T-helper 1 cell treated with Interleukin-12 subunit alpha and Interleukin-12 subunit beta and Interleukin-4 antibody, amounts not matched to agents 30 μg/mL and 1 μg/mL, for 36 hours (primary cell): ENCODE measurements around the gene ENDOU.
A peak's percentile ranks its signal among the peaks of the same experiment; 100 is the strongest.

Experiments
- H3K27ac Mint-ChIP-seq: one replicate; pipeline ENCODE4 v1.8.0; 2021; ENCODE audit warnings: mild to moderate bottlenecking, mixed read lengths
- H3K27me3 Mint-ChIP-seq: one replicate; pipeline ENCODE4 v1.8.0; 2021; ENCODE audit warnings: low read depth, mixed read lengths
- H3K36me3 Mint-ChIP-seq: one replicate; pipeline ENCODE4 v1.8.0; 2021; ENCODE audit warnings: low read depth, mixed read lengths
- H3K4me1 Mint-ChIP-seq: one replicate; pipeline ENCODE4 v1.8.0; 2021; ENCODE audit warnings: low read depth, mixed read lengths
- H3K4me3 Mint-ChIP-seq: one replicate; pipeline ENCODE4 v1.8.0; 2021; ENCODE audit warnings: mild to moderate bottlenecking, moderate library complexity, mixed read lengths
- H3K9me3 Mint-ChIP-seq: one replicate; pipeline ENCODE4 v1.8.0; 2021; ENCODE audit warnings: mixed read lengths

ENDOU gene, protein sequence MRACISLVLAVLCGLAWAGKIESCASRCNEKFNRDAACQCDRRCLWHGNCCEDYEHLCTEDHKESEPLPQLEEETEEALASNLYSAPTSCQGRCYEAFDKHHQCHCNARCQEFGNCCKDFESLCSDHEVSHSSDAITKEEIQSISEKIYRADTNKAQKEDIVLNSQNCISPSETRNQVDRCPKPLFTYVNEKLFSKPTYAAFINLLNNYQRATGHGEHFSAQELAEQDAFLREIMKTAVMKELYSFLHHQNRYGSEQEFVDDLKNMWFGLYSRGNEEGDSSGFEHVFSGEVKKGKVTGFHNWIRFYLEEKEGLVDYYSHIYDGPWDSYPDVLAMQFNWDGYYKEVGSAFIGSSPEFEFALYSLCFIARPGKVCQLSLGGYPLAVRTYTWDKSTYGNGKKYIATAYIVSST

GRCh38 chr12:47725091-47725772 is at the start of gene ENDOU:
Gene ENDOU, minus strand, starts transcription at chr12:47725490. Its CDS starts 77 bp downstream, at chr12:47725413.
- no peak within 1 kb of the TSS for H3K27ac Mint-ChIP-seq
- H3K27me3 Mint-ChIP-seq, result no peaks in the 10 kb centered on the region
- H3K4me3 Mint-ChIP-seq, result no peak within 1 kb of the TSS
- peaks cover 23% of the 10 kb centered on the region for H3K4me1 Mint-ChIP-seq
- peaks cover 8% of the 10 kb centered on the region for H3K36me3 Mint-ChIP-seq
- H3K9me3 Mint-ChIP-seq, result no peaks in the 10 kb centered on the region

DNA sequence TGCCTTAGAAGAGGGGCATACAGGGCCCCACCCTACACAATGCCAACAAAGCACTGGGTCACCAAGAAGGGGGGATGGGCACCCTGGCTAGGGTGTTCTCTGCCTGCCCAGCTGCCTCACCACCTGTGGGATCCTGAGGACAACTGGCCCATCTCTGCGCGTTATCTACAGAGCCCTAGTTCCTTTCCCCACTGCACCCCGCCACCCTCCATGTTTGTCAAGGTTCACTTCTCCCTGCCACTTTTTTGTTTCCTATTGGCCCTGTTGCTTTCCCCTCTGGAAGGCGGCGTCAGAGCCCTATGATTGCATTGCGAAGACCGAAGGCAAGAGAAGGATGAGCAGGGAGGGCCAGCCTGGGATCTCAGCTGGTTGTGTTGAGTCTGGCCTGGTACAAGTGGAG is 49.4 kb upstream of the ENDOU start:
- Mint-ChIP-seq H3K27ac (no peak overlapping the region), H3K4me1 (peaks cover 48% of the 10 kb centered on the region), H3K27me3 (peaks cover 7% of the 10 kb centered on the region)

GRCh38 chr12:47773858-47774580 is 48.7 kb upstream of the ENDOU start:
- Mint-ChIP-seq H3K27me3 (peaks cover 7% of the 10 kb centered on the region), H3K4me3 (peak overlapping the region; percentile 85), H3K4me1 (peaks cover 43% of the 10 kb centered on the region), H3K36me3 (no peaks in the 10 kb centered on the region), H3K27ac (peak overlapping the region; percentile 65), H3K9me3 (no peaks in the 10 kb centered on the region)

More for the DNA sequence above, 49.4 kb upstream of the ENDOU start:
- no peaks in the 10 kb centered on the region for H3K9me3 Mint-ChIP-seq
- H3K36me3 Mint-ChIP-seq, result peaks cover 3% of the 10 kb centered on the region
- peak overlapping the region; percentile 85 for H3K4me3 Mint-ChIP-seq

- Mint-ChIP-seq H3K9me3 (no peaks in the 10 kb centered on the region), H3K36me3 (no peaks in the 10 kb centered on the region), H3K27me3 (peaks cover 7% of the 10 kb centered on the region), H3K27ac (peak within 1 kb of the TSS; percentile 78), H3K4me1 (peaks cover 40% of the 10 kb centered on the region), H3K4me3 (peak within 1 kb of the TSS; percentile 85)
Observed at GRCh38 chr12:47773062-47773857, 48.0 kb upstream of the ENDOU start, which contains the start of gene SLC48A1. Gene SLC48A1, plus strand, starts transcription at chr12:47773238. Its CDS starts 67 bp downstream, at chr12:47773305.

DNA sequence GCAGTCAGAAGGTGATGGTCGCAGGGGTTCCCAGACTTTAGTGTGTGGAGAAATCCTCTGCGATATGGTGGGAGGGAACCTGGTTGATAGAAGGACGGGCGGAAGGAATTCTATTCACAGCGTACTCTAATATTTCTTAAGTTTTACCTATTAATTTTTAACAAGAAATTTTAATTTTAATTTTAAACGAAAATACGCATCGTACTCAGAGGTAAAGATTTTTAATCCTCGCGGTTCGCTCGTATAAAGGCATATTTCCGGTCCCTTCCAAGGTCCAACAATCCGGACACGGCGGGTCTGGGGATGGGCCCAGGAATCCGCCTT is 47.4 kb upstream of the ENDOU start:
- Mint-ChIP-seq H3K36me3 (no peaks in the 10 kb centered on the region), H3K9me3 (no peaks in the 10 kb centered on the region), H3K4me1 (peaks cover 37% of the 10 kb centered on the region), H3K4me3 (peak overlapping the region; percentile 78), H3K27ac (peak overlapping the region; percentile 78), H3K27me3 (peaks cover 8% of the 10 kb centered on the region)

GRCh38 chr12:47772094-47772660 is 46.9 kb upstream of the ENDOU start:
- Mint-ChIP-seq H3K27me3 (peaks cover 13% of the 10 kb centered on the region), H3K27ac (peak overlapping the region; percentile 78), H3K4me3 (peak overlapping the region; percentile 78), H3K36me3 (no peaks in the 10 kb centered on the region), H3K4me1 (peaks cover 34% of the 10 kb centered on the region), H3K9me3 (no peaks in the 10 kb centered on the region)

DNA sequence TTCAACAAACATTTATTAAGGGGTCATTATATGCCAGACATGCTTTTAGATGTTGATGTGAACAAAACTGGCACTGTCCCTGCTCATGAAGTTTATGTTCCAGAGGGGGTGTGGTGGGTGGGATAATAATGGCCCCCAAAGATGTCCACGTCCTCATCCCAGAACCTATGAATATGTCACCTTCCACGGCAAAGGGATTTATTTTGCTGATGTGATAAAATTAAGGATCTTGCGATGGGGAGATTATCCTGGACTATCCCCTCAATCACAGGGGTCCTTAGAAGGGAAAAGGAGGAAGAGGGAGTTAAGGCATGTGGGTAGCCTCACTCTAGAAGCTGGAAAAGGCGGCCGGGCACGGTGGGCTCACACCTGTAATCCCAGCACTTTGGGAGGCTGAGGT is 46.0 kb upstream of the ENDOU start:
- Mint-ChIP-seq H3K27me3 (peaks cover 13% of the 10 kb centered on the region), H3K4me3 (peak overlapping the region; percentile 14), H3K4me1 (peaks cover 28% of the 10 kb centered on the region), H3K27ac (no peak overlapping the region), H3K9me3 (no peaks in the 10 kb centered on the region), H3K36me3 (no peaks in the 10 kb centered on the region)

DNA sequence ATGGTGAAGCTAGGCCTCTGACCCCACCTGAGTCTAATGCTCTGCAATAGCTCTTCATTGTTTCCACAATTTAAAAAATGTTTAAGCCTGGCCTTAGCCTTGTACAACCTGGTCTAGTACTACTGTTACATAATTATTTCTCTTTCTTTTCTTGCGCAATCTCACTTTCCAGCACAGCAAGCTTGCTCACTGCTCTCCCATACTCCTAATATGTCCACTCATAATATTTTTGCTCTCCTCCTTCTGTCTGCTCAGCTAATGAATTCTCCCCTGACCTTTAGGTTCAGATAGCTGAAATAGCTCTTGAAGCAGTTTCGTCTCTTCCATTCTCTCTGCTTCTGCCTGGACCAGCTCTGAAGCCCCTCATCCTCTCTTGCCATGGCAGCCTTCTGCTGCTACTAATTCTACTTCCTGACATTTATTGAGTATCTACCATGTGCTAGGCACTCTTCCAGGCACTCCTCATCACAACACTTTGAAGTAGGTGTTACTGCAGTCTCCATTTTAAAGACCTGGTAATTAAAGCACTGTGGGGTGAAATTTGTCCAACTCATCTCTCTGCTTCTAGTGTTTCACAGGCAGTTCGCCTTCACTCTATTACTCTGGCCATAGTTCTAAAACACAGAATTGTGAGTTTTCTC is 44.9 kb upstream of the ENDOU start:
- Mint-ChIP-seq H3K4me1 (peaks cover 19% of the 10 kb centered on the region), H3K4me3 (no peak overlapping the region), H3K36me3 (no peaks in the 10 kb centered on the region), H3K27ac (no peak overlapping the region), H3K27me3 (peaks cover 18% of the 10 kb centered on the region), H3K9me3 (no peaks in the 10 kb centered on the region)

- Mint-ChIP-seq H3K4me3 (no peak overlapping the region), H3K4me1 (peaks cover 16% of the 10 kb centered on the region), H3K27me3 (peaks cover 18% of the 10 kb centered on the region), H3K9me3 (no peaks in the 10 kb centered on the region), H3K36me3 (no peaks in the 10 kb centered on the region), H3K27ac (no peak overlapping the region)
Observed at GRCh38 chr12:47769234-47770085, 44.2 kb upstream of the ENDOU start.

DNA sequence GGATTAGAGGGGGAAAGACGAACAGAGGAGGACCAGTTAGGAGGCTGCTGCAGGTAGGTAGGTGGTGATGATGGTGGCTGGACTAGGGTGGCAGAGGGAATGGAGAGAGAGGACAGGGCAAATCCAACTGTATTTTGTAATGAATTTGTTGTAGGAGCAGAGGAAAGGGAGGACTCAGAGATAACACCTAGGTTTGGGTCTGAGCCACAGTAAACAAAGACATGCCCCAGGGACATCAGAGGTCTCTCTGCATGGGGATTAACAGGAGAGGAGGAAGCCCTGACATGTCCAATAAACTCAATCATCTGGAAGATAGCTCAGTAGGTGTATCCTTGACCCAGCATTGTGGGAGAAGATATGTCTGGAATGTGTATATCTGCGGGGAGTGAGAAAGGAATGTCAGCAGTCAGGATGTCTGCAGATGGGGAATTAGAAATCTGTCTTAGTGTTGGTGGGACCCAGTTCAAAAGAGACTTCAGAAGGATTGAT is 43.1 kb upstream of the ENDOU start:
- H3K4me3 Mint-ChIP-seq, result no peak overlapping the region
- H3K27ac Mint-ChIP-seq, result no peak overlapping the region
- no peaks in the 10 kb centered on the region for H3K36me3 Mint-ChIP-seq
- H3K4me1 Mint-ChIP-seq, result peaks cover 8% of the 10 kb centered on the region
- no peaks in the 10 kb centered on the region for H3K9me3 Mint-ChIP-seq
- H3K27me3 Mint-ChIP-seq, result peaks cover 18% of the 10 kb centered on the region

GRCh38 chr12:47767216-47767724 is 42.0 kb upstream of the ENDOU start:
- Mint-ChIP-seq H3K27me3 (peaks cover 14% of the 10 kb centered on the region), H3K27ac (no peak overlapping the region), H3K9me3 (no peaks in the 10 kb centered on the region), H3K4me3 (no peak overlapping the region), H3K36me3 (no peaks in the 10 kb centered on the region), H3K4me1 (peaks cover 5% of the 10 kb centered on the region)

- H3K27me3 Mint-ChIP-seq, result peaks cover 10% of the 10 kb centered on the region
Observed at GRCh38 chr12:47766502-47767215, 41.4 kb upstream of the ENDOU start.

More at GRCh38 chr12:47766502-47767215, 41.4 kb upstream of the ENDOU start:
- Mint-ChIP-seq H3K4me3 (no peak overlapping the region), H3K9me3 (no peaks in the 10 kb centered on the region), H3K27ac (no peak overlapping the region), H3K36me3 (no peaks in the 10 kb centered on the region), H3K4me1 (peaks cover 3% of the 10 kb centered on the region)
